ENCODE results near the gene ABCD2.

GRCh38 chr12:39606712-39607423 is 12.7 kb downstream of the ABCD2 start:
- TF ChIP-seq CTCF (conservative IDR thresholded peaks at IDR 0.05; ENCODE audit: low read depth, low read length) (no peak), EZH2phosphoT487 (IDR thresholded peaks at IDR 0.05; ENCODE audit: borderline replicate concordance, low read length) (no peak)
